HG03469 (cell line): ENCODE data around the gene TMEM245.

Experiments
- ATAC-seq: cut with Tn5 transposase; IDR thresholded peaks from one replicate; pipeline ENCODE4 v1.9.1; 2021; ENCODE audit warnings: mild to moderate bottlenecking, moderate library complexity, moderate number of reproducible peaks; ENCODE audit not compliant: unreplicated experiment

TMEM245 gene

GRCh38 chr9:109033941-109034700 lies 85.6 kb downstream of the TMEM245 start:
- no peak for ATAC-seq

DNA sequence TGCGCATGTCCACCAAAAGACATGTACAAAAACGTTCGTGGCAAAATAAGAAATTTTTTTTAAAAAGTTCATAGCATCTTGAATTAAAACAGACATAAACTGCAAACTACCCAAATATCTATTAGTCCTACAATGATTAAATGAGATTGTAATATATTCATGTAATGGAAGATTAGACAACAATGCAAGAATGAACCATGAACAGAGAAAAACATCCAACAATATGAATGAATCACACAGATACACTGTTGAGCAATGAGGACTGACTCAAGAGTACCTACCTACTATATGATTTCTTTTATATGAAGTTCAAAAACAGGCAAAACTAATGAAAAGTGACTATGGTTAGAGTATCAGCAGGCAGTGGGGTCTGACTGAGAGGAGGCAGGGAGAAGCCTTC lies 88.5 kb downstream of the TMEM245 start:
- no peak for ATAC-seq

GRCh38 chr9:109030426-109030825 lies 89.3 kb downstream of the TMEM245 start:
- ATAC-seq: no peak

GRCh38 chr9:109028457-109028856 lies 91.3 kb downstream of the TMEM245 start:
- no peak for ATAC-seq

DNA sequence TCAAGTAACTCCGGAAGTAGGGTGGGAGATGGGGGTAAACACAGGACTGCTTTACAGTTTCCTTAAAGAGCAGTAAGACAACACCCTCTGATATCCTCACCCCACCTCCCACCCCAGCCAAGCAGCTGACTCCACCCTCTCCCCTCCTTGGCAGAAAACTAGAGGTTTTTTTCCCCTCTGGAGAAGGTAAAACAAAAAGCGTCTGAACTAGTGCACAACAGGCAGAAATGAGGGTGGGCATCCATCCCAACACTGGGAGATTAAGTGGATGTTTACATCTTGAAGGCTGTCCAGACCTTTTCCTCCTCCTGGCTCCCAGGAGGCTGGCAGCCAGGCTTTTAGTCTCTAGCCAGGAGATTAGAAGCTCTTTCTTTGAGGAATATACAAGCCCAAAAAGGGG lies 92.6 kb downstream of the TMEM245 start:
- no peak for ATAC-seq

GRCh38 chr9:109026306-109026705 lies 93.4 kb downstream of the TMEM245 start:
- no peak for ATAC-seq

GRCh38 chr9:109022873-109023272 lies 96.9 kb downstream of the TMEM245 start:
- ATAC-seq: no peak

DNA sequence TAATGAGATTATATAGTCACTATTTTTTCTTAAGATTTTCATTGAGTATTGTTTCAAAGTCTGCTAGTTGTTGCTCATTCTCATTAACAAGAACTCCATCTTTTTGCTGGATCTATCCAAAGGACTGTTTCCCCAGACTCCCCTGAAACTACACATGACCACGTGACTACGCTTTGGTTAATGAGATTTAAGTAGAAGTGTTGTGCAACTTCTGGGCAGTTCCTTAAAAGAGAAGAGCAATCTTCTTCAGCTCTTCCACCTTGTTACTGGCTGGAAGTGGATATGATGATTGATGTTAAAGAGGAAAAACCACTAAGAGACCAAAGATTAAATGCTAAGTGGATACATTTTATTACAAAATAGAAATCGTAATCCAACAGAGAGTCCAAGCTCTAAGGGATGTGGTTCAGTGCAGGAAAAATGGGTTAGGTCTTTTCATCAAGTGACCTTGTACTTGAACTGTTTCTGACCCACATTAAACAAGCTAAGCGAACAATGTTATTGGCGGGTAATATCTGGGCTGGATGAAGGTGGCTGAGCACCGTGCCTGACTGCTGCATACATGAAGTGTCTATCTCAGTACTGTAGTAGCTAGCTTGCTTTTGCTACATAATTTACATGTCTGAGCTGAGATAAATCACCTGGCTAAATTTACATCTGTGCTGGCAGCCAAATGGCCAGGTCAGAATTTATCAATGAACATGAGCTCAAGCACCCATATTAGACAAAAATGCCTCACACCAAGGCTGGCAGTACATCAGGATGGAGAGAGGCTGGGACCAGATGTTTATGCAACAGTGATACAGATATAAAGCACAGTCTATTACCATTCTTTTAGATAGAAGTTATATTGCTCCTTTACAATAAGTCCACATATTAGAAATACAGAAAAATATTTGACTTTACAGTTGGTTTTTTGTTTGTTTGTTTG lies 98.9 kb downstream of the TMEM245 start:
- no peak for ATAC-seq

GRCh38 chr9:109020113-109020512 lies 99.6 kb downstream of the TMEM245 start:
- no peak for ATAC-seq

DNA sequence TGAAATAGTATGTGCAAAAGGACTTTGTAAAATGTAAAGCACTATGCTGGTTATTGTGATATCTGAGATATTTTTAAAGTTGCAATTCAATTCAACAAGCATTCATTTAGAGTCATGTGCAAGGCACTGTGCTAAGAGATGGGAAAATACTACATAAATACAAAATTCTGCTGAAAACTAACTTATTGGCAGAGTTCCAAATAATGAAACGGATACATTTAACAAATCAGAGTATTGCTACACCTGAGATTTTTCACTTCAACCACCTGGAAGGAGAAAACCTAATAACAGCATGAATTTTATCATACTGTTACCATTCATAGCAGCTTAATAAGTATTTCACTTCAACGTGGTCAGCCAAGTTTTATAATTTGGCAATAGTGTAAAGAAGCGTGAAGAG lies 100.3 kb downstream of the TMEM245 start:
- ATAC-seq: no peak

GRCh38 chr9:109017493-109017892 lies 102.3 kb downstream of the TMEM245 start:
- ATAC-seq: no peak

DNA sequence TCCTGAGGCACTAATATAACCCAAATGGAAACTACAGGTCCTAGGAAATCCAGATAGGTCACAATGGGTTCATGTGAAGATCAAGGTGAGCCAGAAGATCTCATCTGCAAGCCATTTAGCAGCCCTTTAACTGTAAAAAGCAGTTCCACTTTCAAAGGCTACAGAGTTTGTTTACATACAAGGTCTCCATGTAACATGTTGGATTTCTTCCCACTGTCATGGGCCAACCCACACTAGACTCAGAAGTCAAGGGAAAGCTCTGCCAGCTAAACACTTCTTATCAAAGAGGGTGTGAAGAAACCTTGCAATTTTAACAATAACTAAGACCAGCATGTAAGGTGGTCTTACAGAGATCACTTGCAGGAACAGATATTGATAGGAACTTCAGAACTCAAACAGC lies 102.7 kb downstream of the TMEM245 start:
- no peak for ATAC-seq

GRCh38 chr9:109016132-109016531 lies 103.6 kb downstream of the TMEM245 start:
- ATAC-seq: no peak

DNA sequence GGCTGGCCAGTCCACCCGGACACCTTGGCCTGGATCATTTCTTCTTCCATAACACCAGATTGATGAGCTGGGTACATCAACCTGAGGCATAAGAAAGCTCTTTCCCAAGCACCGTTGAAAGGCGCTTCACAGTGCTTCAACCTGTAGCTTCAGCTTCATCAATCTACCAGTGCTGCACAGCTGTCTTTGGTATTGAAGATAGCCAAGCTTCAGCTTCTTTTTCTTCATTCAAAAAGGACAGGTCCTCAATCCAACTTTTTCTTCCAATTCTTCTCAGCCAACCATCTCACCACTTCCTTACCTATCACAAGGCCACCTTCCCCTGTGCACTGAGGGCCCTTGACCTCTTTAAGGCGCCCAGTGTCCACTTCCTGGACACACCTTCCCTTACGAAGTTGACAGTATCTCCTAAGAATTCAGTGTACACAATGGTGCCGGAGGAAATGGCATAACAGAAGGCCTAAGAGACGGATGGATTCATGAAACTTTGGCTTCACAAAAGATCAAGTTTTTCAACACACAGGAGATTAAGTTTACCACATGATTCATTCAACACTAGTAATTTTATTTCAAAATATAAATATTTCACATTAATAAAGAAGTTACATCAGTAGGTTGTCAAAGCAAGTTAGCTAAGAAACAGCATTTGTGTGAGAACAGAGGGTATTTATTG lies 105.0 kb downstream of the TMEM245 start:
- ATAC-seq: no peak

DNA sequence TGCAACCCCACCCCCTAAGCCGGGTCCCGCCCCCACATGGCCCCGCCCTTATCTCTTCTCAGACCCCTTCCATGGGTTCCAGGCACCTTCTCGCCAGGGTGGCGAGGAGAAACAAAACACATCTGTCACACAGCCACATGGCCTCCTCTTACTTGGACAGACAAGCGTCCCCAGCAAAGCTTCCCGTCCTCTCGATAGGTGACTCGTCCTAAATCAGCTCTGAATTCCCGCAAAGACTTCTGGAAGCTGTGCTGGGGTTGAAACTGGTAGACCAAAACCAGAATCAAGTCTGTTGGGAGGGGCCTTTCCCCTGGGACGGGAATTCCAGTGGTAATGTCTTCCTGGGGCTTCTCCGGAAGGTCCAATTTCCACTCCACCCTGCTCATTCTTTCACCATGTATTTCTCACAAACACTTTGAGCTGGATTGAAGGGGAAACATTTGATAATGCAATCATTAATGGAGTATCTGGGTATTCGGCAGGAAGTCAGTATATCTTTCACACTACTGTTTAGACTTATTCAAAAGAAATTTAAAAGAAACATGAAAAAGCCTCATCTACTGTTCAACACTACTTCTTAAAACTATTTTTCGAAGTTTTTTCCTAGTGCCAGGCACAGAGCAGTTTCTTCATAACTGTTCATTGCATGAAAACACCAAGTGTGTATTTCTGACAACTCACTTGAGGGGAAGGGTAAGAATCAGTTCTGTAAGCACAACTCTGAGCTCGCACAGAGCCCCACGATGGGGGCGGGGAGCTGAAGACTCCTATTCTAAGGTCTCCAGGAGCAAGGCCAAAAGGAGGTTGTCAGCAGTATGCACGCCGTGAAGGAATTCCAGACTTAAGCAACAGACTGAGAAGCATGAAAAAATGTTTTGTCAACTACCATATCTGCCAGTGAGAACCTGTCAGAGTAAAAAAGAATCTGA lies 105.8 kb downstream of the TMEM245 start:
- ATAC-seq: no peak

DNA sequence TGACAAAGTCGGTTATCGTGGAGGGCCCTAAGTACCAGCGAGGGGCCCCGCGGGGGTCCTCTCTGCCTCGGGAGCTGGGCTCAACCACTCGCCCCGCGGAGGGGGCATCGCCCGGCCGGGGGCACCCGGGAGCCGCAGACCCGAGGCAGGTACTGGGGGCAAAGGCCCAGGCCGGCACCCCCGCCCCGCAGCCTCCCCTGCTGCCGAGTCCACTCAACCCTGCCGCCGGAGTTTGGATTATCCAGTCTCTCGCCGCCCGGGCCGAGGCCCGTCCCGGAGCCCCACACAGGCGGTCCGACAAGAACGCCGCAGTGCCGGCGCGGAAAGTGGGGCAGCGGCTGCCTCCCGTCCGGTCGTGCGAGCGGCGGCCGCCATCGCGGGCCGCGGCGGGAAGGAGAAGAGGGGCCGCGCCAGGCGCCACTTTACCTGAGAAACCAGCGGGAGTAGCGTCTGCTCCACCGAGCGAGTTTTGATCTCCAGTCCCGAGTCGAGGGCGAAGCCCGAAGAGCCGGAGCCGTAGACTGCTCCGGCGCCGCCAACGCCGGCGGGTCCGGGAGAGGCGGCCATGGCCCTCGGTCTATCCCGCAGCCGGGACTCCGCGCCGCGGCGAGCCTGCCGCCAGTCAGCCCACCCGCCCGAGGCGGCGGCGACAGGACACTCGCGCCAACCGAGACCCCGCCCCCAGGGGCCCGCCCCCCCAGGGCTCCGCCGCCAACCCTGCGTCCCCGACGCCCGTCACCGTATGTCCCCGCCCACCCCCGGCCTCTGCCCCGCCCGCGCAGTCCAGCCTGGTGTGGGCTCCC lies 106.7 kb downstream of the TMEM245 start, which contains the start of gene CTNNAL1:
CTNNAL1 (minus strand) TSS at position 624 of the 803 bp plus-strand sequence; CDS start at position 567, 57 bp downstream.
- ATAC-seq: peak; percentile 37

GRCh38 chr9:109012009-109012875 lies 107.5 kb downstream of the TMEM245 start:
- ATAC-seq: peak; percentile 37

DNA sequence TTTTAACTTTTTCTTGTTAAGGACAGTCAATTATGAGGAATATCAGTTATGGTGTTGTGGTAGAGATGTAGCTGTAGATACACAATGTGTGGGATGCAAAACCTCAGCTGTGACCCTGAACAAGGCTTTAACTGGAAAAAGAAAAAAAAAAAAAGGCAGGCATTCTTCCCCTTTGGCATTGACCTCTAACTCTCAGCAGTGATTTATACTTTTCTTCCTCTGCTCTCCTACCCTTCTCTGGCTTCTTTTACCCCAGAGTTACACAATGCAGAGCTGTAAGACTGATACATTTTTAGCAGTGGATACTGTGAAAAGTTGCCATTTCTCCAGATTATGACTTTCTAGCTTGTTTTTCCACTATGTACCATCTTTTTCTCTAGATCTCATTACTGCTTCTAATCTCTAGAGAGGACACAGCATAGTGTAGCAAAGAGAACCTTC lies 108.5 kb downstream of the TMEM245 start:
- no peak for ATAC-seq
